ENCODE measurements around the gene ELP5.

Gene ELP5

DNA sequence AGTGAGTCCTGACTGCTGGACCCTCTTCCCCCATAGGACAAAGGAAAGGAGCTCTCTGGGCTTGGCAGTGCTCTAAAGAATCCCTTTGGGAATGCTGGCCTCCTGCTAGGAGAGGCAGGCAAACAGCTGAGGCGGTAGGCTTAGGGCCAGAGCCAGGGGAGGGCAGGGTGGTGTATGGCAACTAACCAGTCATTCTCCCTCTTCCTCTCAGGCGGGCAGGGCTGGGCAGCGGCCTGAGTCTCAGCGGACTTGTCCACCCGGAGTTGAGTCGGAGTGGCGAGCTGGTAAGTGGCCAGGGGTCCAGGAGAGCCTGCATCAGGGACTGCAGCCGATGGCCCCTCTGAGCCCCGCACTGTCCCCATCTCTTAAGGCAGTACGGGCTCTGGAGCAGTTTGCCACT lies 27.9 kb upstream of the ELP5 start:
- no peak for TF ChIP-seq ISL1 (CRISPR knock-in tag; IDR thresholded peaks at IDR 0.05)
- TF ChIP-seq BACH2 (CRISPR knock-in tag; IDR thresholded peaks at IDR 0.05; ENCODE audit: borderline replicate concordance), result no peak
- no peak for ATAC-seq

DNA sequence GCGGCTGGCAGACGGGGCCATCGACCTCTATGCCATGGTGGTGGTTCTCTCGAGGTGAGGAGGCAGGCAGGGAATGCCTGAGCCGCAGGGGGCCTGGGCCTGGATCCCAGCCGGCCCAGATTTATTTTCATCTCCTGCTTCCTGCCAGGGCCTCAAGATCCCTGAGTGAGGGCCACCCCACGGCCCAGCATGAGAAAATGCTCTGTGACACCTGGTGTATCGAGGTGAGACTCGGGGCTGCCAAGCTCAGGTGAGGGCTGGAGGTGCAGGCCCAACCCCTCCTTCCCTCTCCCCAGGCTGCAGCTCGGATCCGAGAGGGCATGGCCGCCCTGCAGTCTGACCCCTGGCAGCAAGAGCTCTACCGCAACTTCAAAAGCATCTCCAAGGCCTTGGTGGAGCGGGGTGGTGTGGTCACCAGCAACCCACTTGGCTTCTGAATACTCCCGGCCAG lies 27.3 kb upstream of the ELP5 start:
- no peak for TF ChIP-seq CSDC2 (CRISPR knock-in tag; IDR thresholded peaks at IDR 0.05)
- no peak for TF ChIP-seq ZFP3 (CRISPR knock-in tag; IDR thresholded peaks at IDR 0.05)
- TF ChIP-seq TCF4 (CRISPR knock-in tag; IDR thresholded peaks at IDR 0.05; ENCODE audit: borderline replicate concordance), result no peak
- no peak for TF ChIP-seq GLIS3 (CRISPR knock-in tag; IDR thresholded peaks at IDR 0.05)
- TF ChIP-seq ARNTL (CRISPR knock-in tag; IDR thresholded peaks at IDR 0.05; ENCODE audit: borderline replicate concordance, low read depth), result no peak
- no peak for TF ChIP-seq PPARA (CRISPR knock-in tag; IDR thresholded peaks at IDR 0.05; ENCODE audit: borderline replicate concordance)
- TF ChIP-seq BACH2 (CRISPR knock-in tag; IDR thresholded peaks at IDR 0.05; ENCODE audit: borderline replicate concordance), result no peak
- TF ChIP-seq, protein P1, sequence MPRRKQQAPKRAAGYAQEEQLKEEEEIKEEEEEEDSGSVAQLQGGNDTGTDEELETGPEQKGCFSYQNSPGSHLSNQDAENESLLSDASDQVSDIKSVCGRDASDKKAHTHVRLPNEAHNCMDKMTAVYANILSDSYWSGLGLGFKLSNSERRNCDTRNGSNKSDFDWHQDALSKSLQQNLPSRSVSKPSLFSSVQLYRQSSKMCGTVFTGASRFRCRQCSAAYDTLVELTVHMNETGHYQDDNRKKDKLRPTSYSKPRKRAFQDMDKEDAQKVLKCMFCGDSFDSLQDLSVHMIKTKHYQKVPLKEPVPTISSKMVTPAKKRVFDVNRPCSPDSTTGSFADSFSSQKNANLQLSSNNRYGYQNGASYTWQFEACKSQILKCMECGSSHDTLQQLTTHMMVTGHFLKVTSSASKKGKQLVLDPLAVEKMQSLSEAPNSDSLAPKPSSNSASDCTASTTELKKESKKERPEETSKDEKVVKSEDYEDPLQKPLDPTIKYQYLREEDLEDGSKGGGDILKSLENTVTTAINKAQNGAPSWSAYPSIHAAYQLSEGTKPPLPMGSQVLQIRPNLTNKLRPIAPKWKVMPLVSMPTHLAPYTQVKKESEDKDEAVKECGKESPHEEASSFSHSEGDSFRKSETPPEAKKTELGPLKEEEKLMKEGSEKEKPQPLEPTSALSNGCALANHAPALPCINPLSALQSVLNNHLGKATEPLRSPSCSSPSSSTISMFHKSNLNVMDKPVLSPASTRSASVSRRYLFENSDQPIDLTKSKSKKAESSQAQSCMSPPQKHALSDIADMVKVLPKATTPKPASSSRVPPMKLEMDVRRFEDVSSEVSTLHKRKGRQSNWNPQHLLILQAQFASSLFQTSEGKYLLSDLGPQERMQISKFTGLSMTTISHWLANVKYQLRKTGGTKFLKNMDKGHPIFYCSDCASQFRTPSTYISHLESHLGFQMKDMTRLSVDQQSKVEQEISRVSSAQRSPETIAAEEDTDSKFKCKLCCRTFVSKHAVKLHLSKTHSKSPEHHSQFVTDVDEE (CRISPR knock-in tag; IDR thresholded peaks at IDR 0.05), result no peak
- TF ChIP-seq, protein P2, sequence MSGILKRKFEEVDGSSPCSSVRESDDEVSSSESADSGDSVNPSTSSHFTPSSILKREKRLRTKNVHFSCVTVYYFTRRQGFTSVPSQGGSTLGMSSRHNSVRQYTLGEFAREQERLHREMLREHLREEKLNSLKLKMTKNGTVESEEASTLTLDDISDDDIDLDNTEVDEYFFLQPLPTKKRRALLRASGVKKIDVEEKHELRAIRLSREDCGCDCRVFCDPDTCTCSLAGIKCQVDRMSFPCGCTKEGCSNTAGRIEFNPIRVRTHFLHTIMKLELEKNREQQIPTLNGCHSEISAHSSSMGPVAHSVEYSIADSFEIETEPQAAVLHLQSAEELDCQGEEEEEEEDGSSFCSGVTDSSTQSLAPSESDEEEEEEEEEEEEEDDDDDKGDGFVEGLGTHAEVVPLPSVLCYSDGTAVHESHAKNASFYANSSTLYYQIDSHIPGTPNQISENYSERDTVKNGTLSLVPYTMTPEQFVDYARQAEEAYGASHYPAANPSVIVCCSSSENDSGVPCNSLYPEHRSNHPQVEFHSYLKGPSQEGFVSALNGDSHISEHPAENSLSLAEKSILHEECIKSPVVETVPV (CRISPR knock-in tag; IDR thresholded peaks at IDR 0.05), result no peak
- TF ChIP-seq OSR1 (CRISPR knock-in tag; IDR thresholded peaks at IDR 0.05), result no peak
- TF ChIP-seq ZC3H10 (CRISPR knock-in tag; IDR thresholded peaks at IDR 0.05), result no peak
- TF ChIP-seq ZNF8 (CRISPR knock-in tag; IDR thresholded peaks at IDR 0.05), result no peak
- TF ChIP-seq ZFP30 (CRISPR knock-in tag; IDR thresholded peaks at IDR 0.05), result no peak
- TF ChIP-seq, protein P3, sequence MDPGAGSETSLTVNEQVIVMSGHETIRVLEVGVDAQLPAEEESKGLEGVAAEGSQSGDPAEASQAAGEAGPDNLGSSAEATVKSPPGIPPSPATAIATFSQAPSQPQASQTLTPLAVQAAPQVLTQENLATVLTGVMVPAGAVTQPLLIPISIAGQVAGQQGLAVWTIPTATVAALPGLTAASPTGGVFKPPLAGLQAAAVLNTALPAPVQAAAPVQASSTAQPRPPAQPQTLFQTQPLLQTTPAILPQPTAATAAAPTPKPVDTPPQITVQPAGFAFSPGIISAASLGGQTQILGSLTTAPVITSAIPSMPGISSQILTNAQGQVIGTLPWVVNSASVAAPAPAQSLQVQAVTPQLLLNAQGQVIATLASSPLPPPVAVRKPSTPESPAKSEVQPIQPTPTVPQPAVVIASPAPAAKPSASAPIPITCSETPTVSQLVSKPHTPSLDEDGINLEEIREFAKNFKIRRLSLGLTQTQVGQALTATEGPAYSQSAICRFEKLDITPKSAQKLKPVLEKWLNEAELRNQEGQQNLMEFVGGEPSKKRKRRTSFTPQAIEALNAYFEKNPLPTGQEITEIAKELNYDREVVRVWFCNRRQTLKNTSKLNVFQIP (CRISPR knock-in tag; IDR thresholded peaks at IDR 0.05; ENCODE audit: borderline replicate concordance, low read depth), result no peak
- TF ChIP-seq ISL1 (CRISPR knock-in tag; IDR thresholded peaks at IDR 0.05), result no peak
- no peak for TF ChIP-seq TOX (CRISPR knock-in tag; IDR thresholded peaks at IDR 0.05; ENCODE audit: borderline replicate concordance)
- no peak for TF ChIP-seq ZNF70 (CRISPR knock-in tag; IDR thresholded peaks at IDR 0.05)
- TF ChIP-seq ESRRG (CRISPR knock-in tag; IDR thresholded peaks at IDR 0.05), result no peak
- TF ChIP-seq RARB (CRISPR knock-in tag; IDR thresholded peaks at IDR 0.05), result no peak
- no peak for TF ChIP-seq ZNF565 (CRISPR knock-in tag; conservative IDR thresholded peaks at IDR 0.05; ENCODE audit: low read depth)
- ATAC-seq, result no peak

DNA sequence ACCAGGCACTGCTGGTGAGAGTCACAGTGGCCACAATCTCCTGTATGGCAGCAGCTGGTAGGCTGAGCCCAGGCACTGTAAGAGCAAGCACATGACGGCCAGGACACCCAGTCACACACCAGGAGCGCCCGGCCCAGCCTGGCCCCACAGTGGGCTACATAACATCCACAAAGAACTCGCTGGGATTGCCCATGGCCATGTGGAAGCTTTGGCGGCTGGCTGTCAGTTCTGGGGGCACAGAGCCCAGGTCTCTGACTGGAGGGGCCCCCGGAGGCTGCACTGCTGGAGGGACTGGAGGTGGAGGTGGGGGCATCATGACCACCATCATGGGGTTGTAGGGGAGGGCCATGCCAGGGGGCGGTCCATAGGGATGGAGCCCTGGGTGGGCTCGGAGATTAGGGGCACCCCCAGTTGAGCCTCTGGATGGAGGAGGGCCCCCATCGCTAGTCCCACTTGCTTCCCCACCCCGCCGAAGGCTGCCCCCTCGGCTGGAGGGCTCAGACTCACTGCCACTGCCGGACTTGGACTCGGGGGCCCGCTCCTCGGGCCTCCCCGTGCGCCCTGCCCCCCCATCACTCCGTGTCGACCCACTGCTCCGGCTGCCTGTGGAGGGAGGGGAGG lies 26.2 kb upstream of the ELP5 start:
- ATAC-seq, result no peak
- TF ChIP-seq OSR1 (CRISPR knock-in tag; IDR thresholded peaks at IDR 0.05) (no peak), ZNF8 (CRISPR knock-in tag; IDR thresholded peaks at IDR 0.05) (no peak), TOX (CRISPR knock-in tag; IDR thresholded peaks at IDR 0.05; ENCODE audit: borderline replicate concordance) (no peak), TCF4 (CRISPR knock-in tag; IDR thresholded peaks at IDR 0.05; ENCODE audit: borderline replicate concordance) (no peak), ZFP30 (CRISPR knock-in tag; IDR thresholded peaks at IDR 0.05) (no peak), ZNF70 (CRISPR knock-in tag; IDR thresholded peaks at IDR 0.05) (no peak), ZFP3 (CRISPR knock-in tag; IDR thresholded peaks at IDR 0.05) (no peak), PPARA (CRISPR knock-in tag; IDR thresholded peaks at IDR 0.05; ENCODE audit: borderline replicate concordance) (no peak), SNAI2 (CRISPR knock-in tag; IDR thresholded peaks at IDR 0.05) (no peak), ESRRG (CRISPR knock-in tag; IDR thresholded peaks at IDR 0.05) (no peak), RARB (CRISPR knock-in tag; IDR thresholded peaks at IDR 0.05) (no peak)
- TF ChIP-seq, protein P2 (CRISPR knock-in tag; IDR thresholded peaks at IDR 0.05), result no peak
- TF ChIP-seq, protein P4, sequence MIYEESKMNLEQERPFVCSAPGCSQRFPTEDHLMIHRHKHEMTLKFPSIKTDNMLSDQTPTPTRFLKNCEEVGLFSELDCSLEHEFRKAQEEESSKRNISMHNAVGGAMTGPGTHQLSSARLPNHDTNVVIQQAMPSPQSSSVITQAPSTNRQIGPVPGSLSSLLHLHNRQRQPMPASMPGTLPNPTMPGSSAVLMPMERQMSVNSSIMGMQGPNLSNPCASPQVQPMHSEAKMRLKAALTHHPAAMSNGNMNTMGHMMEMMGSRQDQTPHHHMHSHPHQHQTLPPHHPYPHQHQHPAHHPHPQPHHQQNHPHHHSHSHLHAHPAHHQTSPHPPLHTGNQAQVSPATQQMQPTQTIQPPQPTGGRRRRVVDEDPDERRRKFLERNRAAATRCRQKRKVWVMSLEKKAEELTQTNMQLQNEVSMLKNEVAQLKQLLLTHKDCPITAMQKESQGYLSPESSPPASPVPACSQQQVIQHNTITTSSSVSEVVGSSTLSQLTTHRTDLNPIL (CRISPR knock-in tag; IDR thresholded peaks at IDR 0.05; ENCODE audit: low read depth), result no peak
- TF ChIP-seq, protein P5, sequence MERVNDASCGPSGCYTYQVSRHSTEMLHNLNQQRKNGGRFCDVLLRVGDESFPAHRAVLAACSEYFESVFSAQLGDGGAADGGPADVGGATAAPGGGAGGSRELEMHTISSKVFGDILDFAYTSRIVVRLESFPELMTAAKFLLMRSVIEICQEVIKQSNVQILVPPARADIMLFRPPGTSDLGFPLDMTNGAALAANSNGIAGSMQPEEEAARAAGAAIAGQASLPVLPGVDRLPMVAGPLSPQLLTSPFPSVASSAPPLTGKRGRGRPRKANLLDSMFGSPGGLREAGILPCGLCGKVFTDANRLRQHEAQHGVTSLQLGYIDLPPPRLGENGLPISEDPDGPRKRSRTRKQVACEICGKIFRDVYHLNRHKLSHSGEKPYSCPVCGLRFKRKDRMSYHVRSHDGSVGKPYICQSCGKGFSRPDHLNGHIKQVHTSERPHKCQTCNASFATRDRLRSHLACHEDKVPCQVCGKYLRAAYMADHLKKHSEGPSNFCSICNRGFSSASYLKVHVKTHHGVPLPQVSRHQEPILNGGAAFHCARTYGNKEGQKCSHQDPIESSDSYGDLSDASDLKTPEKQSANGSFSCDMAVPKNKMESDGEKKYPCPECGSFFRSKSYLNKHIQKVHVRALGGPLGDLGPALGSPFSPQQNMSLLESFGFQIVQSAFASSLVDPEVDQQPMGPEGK (CRISPR knock-in tag; IDR thresholded peaks at IDR 0.05; ENCODE audit: borderline replicate concordance), result no peak

All from SK-N-SH treated with all-trans-retinoic acid at 6 μM for 48 hours (cell line).